Epithelial cell of esophagus (primary cell): Measurements from ENCODE around the gene UPP1.
A peak's percentile ranks its signal among the peaks of the same experiment; 100 is the strongest.
"Not testable (repeated sequence)": the region's sequence is repeated elsewhere in the genome, so short reads cannot be mapped to it uniquely, and the experiment has no call there.

Experiments
- DNase-seq: peaks from one replicate; pipeline ENCODE4 v3.0.0; 2010; ENCODE audit warnings: low read depth
- H3K4me3 ChIP-seq: 2 replicates; pipeline ENCODE4 v1.5.1; 2011; ENCODE audit warnings: mild to moderate bottlenecking, low read length, control low read depth
- CTCF ChIP-seq: IDR thresholded peaks from 2 replicates; pipeline ENCODE4 v1.5.1; 2011; ENCODE audit warnings: low read depth, mild to moderate bottlenecking, low read length, control low read depth, inconsistent platforms; ENCODE audit not compliant: insufficient read depth; ENCODE audit errors: missing control alignments

The UPP1 gene

DNA sequence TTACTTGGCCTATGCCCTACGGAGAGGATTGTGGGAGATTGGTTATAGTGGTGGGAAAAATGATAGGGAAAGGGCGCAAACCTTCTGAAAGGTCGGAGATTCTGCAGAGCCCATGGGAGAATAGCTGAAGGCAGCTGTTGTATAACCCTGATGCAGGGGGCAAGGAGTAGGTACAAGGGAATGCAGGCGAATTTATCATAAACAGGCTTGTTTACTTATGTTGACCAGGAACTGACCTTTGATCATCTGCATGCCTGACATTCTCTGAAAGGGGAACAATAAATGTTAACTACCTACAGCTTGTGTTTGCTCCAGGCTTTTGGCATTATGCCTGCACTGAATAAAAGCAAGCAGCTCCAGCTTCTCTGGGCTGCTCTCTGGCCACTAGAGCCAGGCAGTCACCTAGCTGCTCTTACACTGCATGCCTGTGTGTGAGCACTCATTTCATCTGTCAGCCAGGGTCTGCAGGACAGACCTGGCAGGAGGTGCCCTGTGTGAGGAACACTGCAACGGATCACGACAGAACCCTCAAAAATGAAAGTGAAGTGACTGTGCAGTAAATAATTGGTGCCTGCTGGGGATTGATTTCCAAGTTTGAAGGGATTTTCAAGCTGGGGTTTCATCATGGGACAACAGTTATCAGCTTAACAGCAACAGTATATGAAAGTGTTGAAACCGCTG, 51.1 kb downstream of the UPP1 start:
- TF ChIP-seq CTCF = no peak
- no peak for DNase-seq
- no peak overlapping the region for H3K4me3 ChIP-seq

DNA sequence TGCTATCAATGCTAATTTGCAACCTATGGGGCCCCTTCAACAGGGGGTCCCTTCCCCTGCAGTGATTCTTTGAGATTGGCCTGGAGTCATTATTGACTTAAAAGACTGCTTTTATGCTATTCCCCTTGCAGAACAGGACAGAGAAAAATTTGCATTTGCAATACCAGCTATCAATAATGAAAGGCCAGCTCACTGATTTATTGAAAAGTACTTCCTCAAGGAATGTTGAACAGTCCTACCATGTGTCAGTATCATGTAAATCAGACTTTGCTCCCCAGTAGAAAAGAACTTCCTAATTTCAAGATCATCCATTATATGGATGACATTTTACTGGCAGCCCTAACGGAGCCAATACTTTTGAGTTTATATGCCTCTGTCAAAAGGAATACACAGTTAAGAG, 52.5 kb downstream of the UPP1 start:
- no peak for TF ChIP-seq CTCF
- DNase-seq = no peak

DNA sequence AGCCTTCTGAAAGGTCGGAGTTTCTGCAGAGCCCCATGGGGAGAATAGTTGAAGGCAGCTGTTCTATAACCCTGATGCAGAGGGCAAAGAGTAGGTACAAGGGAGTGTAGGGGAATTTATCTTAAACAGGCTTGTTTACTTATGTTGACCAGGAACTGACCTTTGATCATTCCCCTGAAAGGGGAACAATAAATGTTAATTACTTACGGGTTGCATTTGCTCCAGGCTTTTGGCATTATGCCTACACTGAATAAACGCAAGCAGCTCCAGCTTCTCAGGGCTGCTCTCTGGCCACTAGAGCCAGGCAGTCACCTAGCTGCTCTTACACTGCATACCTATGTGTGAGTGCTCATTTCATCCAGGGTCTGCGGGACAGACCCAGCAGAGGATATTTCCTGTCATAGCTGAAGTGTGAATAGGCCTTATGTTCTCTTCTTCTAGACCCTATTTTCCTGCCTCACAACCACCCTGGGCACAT, 55.3 kb downstream of the UPP1 start:
- H3K4me3 ChIP-seq = no peak overlapping the region
- no peak for DNase-seq
- TF ChIP-seq CTCF = no peak

More for the DNA sequence above, 52.5 kb downstream of the UPP1 start:
- H3K4me3 ChIP-seq = no peak overlapping the region

DNA sequence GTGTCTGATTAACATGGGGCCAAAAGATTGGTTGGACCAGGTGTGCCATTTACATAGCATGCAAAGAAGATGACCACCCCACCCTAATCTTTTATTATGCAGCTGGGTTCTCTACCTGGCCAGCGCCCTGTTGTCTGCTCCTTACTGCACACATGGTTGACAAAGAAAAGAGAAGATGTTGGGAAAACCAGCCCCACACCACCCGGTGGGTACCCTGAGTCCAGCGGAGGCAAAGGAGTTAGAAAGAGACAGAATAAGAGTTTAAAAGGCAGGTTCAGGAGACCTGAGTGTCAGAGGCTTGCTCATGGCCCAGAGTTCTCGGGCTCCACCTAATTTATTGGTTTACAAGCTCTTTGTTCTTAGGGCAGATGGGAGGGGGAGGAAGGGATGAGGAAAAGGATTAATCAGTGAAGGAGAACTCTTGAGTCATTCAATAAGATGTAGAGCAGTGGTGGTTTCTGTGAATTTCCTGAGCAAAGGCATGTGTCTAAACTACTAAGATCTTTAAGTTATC, 58.1 kb downstream of the UPP1 start:
- peak; percentile 23 for DNase-seq
- TF ChIP-seq CTCF = no peak
- no peak overlapping the region for H3K4me3 ChIP-seq

DNA sequence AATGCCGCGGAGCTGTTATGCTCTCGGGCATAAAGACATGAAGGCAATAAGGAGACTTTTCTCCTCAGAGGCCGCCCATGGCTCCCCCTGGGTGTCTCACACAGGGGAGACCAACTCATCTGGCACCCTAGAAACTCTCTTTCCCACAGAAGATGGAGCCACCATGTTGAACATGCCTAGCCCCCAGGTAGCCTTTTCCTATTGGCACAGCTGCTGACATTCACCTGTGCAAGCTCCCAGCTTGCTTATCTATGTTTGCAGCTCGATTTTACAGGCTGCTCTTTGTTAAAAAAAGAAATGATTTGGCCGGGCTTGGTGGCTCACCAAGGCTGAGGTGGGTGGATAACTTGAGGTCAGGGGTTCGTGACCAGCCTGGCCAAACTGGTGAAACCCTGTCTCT, 58.6 kb downstream of the UPP1 start:
- not testable (repeated sequence) for DNase-seq, H3K4me3 ChIP-seq

DNA sequence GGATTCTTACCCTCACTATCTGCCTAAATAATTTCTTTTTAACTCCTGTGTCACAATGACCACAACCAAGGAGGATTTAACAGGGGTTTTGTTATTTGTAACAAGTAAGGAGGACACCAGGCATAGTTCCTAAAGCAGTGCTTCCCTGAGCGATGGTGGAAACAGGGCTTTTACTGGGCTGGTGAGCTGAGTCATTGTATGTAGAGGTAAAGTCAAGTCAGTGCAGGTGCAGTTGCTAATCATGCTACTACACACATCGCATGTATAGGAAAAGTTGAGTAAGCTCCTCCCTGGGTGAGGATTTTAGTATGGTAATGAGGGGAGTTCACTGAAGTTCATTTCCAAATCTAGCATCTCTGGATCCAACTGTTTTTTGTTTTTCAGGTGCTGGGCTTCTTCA, 59.2 kb downstream of the UPP1 start:
- no peak for TF ChIP-seq CTCF
- H3K4me3 ChIP-seq = no peak overlapping the region
- peak; percentile 71 for DNase-seq

- DNase-seq = no peak
- H3K4me3 ChIP-seq = no peak overlapping the region
- no peak for TF ChIP-seq CTCF
These were observed 60.0 kb downstream of the UPP1 start for GRCh38 chr7:48149058-48149457.

GRCh38 chr7:48150086-48150485, 61.0 kb downstream of the UPP1 start:
- no peak for DNase-seq
- no peak for TF ChIP-seq CTCF
- H3K4me3 ChIP-seq = no peak overlapping the region
